GOT3 (cell line): ENCODE measurements around the gene HBP1.
"Not testable (repeated sequence)": the region's sequence is repeated elsewhere in the genome, so short reads cannot be mapped to it uniquely, and the experiment has no call there.

Experiments
- DNase-seq: peaks from one replicate; lab custom pipeline; 2025; ENCODE audit warnings: mixed read lengths; lab: John Stamatoyannopoulos, UW

The HBP1 gene

GRCh38 chr7:107155726-107156125, 13.1 kb upstream of the HBP1 start:
- not testable (repeated sequence) for DNase-seq

DNA sequence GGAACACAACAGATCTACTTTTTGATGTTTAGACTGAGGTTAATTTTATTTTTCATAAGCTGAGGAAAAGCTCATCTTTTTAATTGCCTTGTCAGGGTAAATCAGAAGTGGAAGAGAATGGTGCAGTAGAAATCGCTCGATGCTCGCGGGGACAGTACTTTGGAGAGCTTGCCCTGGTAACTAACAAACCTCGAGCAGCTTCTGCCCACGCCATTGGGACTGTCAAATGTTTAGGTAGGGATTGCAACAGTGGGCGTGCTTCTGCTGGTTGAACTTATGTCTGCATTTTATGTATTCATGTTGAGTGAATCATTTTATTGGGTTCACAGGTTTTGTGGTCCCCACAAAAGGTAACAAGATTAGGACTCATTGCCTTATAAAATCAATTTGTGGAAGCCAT, 11.7 kb upstream of the HBP1 start:
- no peak for DNase-seq

GRCh38 chr7:107158028-107158427, 10.8 kb upstream of the HBP1 start:
- no peak for DNase-seq

- no peak for DNase-seq
These were observed 8.4 kb upstream of the HBP1 start for GRCh38 chr7:107160389-107160788.

DNA sequence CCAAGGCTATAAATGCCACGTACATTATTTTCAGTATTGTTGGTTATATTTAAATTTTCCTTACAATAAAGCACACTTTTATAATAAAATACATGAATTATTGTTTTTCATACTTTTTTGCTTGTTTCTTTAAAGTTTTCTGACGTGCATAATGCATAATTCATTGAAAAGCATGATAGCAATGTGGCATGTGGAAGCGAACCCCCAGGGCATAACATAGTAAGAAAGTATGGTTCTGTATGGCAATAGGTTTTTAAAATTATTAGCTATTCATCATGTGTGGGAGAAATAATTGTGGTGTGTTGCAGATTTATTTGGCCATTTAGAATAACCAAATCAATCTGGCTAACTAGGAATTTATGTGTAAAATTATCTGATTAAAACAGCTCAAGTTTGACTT, 7.4 kb upstream of the HBP1 start:
- no peak for DNase-seq

DNA sequence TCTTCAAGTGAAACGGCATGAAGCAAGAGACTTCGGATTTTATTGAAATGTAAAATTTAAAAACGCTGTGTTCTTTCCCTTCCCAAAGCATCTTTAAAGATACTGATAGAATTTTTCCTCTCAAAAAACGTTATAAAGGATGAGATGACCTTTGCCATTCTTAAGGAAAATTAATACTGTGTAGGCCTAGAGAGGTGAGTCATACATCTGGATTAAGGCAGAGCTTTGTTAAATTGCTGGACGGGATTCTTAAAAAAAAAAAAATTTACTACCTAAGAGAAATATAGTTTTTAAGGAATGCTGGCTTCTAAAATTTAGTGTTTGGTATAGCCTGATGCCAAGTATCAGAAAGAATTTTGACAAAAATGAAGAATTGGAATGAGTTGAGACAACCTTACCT, 6.3 kb upstream of the HBP1 start:
- no peak for DNase-seq

GRCh38 chr7:107164092-107164491, 4.7 kb upstream of the HBP1 start:
- DNase-seq, result no peak

DNA sequence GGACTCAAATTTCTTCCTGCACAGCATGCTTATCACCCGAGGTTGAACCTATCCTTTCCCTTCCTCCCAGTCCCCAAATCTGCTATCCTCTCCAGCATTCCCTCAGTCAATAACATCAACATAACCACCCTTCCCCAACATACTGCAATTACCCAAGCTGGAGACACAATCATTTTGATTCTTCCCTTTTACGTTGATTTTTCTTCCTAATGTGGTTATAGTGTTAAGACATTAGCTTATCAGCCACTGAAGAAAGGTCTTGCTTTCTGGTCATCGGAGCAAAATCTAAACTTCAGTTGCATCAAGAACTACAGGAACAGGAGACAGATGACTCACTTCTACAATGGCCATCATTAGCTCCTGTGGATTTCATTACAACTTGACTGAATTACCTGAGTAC, 3.5 kb upstream of the HBP1 start:
- no peak for DNase-seq

GRCh38 chr7:107166736-107167426, 1.9 kb upstream of the HBP1 start:
- no peak for DNase-seq

- DNase-seq, result no peak
These were observed 1.1 kb upstream of the HBP1 start for GRCh38 chr7:107167483-107168232.

GRCh38 chr7:107169120-107170050, 582 bp downstream of the HBP1 start:
- DNase-seq, result peak; percentile 71

- DNase-seq, result no peak
These were observed 1.5 kb downstream of the HBP1 start for GRCh38 chr7:107170051-107170915.

DNA sequence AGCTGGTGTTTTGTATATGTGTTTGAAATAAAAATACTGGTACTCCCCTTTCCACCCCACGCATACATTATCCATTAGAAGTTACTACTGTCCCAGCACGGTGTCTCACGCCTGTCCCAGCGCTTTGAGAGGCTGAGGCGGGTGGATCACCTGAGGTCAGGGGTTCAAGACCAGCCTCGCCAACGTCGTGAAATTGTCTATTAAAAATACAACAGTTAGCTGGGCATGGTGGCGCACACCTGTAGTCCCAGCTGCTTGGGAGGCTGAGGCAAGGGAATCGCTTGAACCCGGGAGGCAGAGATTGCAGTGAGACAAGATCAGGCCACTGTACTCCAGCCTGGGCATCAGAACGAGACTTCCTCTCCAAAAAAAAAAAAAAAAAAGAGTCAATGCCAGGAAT, 2.7 kb downstream of the HBP1 start:
- DNase-seq, result no peak

GRCh38 chr7:107172276-107173032, 3.7 kb downstream of the HBP1 start:
- DNase-seq, result no peak

- DNase-seq, result no peak
These were observed 4.4 kb downstream of the HBP1 start for GRCh38 chr7:107173191-107173590.

DNA sequence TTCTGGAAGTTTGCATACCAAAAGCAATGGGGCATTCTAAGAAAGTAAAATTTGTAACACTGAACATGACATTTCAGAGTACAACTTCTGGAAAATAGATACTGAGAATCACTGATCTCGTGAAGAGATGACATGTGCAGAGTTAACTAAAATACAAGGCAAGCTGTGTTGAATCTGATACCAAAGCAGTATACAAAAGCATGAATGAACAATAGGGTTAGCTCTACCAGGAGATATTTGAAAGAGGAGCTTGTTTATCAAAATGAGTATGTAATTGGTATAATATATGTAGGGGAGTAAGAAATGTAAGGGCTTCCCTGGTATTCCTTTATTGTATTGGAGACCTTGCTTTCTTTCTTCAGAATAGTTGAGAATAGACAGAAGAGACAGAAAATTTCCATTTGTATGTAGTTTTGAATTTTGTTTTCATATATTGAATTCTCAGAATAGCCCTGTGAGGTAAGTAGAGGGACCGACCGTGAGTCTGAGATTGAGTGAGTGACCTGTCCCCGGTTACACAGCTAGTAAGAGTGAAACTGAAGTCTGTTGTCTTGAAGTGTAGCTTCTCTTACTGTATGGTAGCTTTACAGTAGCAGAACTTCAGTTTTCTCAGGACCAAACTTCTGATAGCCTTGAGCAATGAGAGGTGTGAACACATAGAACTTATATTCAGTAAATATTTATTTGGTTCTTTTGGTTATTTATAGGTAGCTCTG, 5.0 kb downstream of the HBP1 start:
- DNase-seq, result no peak

GRCh38 chr7:107179326-107180164, 10.7 kb downstream of the HBP1 start:
- no peak for DNase-seq

GRCh38 chr7:107180378-107180777, 11.6 kb downstream of the HBP1 start:
- no peak for DNase-seq

DNA sequence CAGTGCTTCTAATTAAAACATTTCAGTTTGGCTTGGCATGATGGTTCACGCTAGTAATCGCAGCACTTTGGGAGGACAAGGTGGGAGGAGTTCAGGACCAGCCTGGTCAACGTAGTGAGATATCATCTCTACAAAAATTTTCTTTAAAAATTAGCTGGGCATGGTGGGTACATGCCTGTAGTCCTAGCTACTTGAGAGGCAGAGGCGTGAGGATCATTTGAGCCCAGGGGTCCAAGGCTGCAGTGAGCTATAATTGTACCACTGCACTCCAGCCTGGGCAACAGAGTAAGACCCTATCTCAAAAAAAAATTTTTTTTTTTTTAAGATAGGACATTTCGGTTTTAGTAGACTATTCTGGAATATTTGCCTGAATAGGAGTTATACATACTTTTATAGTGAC, 12.4 kb downstream of the HBP1 start:
- no peak for DNase-seq
